Mesothelial cell of epicardium (in vitro differentiated cells): ENCODE results near the gene ZNF662. TPM values are rescaled to one million over a fixed set of nuclear protein-coding genes. Genes with fewer than 3 reads are reported as not detected.

Source experiments
- DNase-seq, 2 experiments: peaks; one replicate each; pipeline ENCODE4 v3.0.0; 2021; ENCODE audit warnings: low spot score in 2 of 2; ENCODE audit not compliant: unreplicated experiment in 2 of 2
- H3K27ac Mint-ChIP-seq: 2 replicates; pipeline ENCODE4 v1.8.0; 2021; ENCODE audit warnings: mixed read lengths
- H3K27me3 Mint-ChIP-seq: 2 replicates; pipeline ENCODE4 v1.8.0; 2021; ENCODE audit warnings: low read depth, mixed read lengths
- H3K36me3 Mint-ChIP-seq: 2 replicates; pipeline ENCODE4 v1.8.0; 2021; ENCODE audit warnings: mixed read lengths
- H3K4me1 Mint-ChIP-seq: 2 replicates; pipeline ENCODE4 v1.8.0; 2021; ENCODE audit warnings: mixed read lengths
- H3K4me3 Mint-ChIP-seq: 2 replicates; pipeline ENCODE4 v1.8.0; 2021; ENCODE audit warnings: mild to moderate bottlenecking, moderate library complexity, mixed read lengths
- H3K9me3 Mint-ChIP-seq: 2 replicates; pipeline ENCODE4 v1.8.0; 2021; ENCODE audit warnings: mixed read lengths
- CTCF ChIP-seq: fragments of 200-600 bp; sonication (generic); IDR thresholded peaks from one replicate; pipeline ENCODE4 v1.5.0; 2021; ENCODE audit warnings: antibody characterized with exemption; ENCODE audit not compliant: unreplicated experiment
- total RNA-seq: library from RNA; stranded (reverse); gene quantifications from 3 replicates; pipeline ENCODE4 v1.2.1, GENCODE V29; 2021

Gene ZNF662
- total RNA-seq, 1 donor from 2014 or later: 0.45 TPM

DNA sequence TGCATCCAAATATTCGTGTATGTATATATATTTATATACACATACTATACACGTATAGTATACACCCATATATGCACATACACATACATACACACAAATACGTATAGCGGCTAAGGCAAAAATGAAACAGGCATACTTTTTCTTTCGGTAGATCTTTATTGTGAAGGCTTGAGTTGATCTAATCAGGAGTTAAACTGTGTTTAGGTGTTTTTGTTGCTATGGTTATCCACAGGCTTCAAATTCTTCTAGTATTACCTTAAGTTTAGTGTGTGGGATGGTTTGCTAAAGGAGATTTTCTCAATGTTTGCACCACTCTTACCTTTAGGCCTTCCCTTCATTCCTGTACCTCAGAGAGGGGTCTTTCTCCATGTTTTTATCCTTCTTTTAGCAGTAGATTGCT is 28.2 kb downstream of the ZNF662 start:
- TF ChIP-seq CTCF: no peak
- Mint-ChIP-seq H3K9me3 (no peaks in the 10 kb centered on the region), H3K4me3 (no peak overlapping the region), H3K27ac (no peak overlapping the region), H3K36me3 (no peaks in the 10 kb centered on the region), H3K4me1 (peaks cover 9% of the 10 kb centered on the region), H3K27me3 (peaks cover 19% of the 10 kb centered on the region)
- no peak for DNase-seq

GRCh38 chr3:42934910-42935309 is 29.0 kb downstream of the ZNF662 start:
- H3K36me3 Mint-ChIP-seq: no peaks in the 10 kb centered on the region
- no peak overlapping the region for H3K4me3 Mint-ChIP-seq
- TF ChIP-seq CTCF: no peak
- H3K27ac Mint-ChIP-seq: no peak overlapping the region
- no peaks in the 10 kb centered on the region for H3K9me3 Mint-ChIP-seq
- H3K4me1 Mint-ChIP-seq: peaks cover 9% of the 10 kb centered on the region
- DNase-seq: no peak
- peaks cover 23% of the 10 kb centered on the region for H3K27me3 Mint-ChIP-seq

DNA sequence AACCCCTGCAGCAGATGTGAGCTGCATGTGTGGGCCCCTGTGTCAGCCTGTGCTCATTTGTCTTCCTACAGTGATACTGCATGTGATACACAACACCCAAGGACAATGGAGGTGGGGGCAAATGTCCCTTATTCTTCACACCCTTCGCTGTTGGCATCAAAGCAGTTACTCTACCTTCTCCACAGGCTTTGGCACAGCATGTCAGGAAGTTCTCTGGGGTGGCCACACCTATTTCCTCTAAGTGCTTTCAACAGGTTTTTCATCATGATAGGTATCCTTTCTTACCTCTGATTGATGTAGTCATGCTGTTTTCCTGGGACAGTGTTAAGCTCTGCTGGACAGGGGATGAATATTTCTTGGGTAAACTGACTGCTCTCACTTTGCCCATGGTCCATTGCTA is 29.5 kb downstream of the ZNF662 start:
- H3K4me1 Mint-ChIP-seq: peaks cover 9% of the 10 kb centered on the region
- H3K27me3 Mint-ChIP-seq: peaks cover 24% of the 10 kb centered on the region
- no peak for DNase-seq
- no peak overlapping the region for H3K4me3 Mint-ChIP-seq
- H3K9me3 Mint-ChIP-seq: no peaks in the 10 kb centered on the region
- H3K27ac Mint-ChIP-seq: no peak overlapping the region
- TF ChIP-seq CTCF: no peak
- no peaks in the 10 kb centered on the region for H3K36me3 Mint-ChIP-seq

GRCh38 chr3:42936157-42936981 is 30.4 kb downstream of the ZNF662 start:
- TF ChIP-seq CTCF: no peak
- no peak for DNase-seq
- no peaks in the 10 kb centered on the region for H3K9me3 Mint-ChIP-seq
- no peaks in the 10 kb centered on the region for H3K36me3 Mint-ChIP-seq
- H3K4me3 Mint-ChIP-seq: no peak overlapping the region
- H3K27ac Mint-ChIP-seq: no peak overlapping the region
- peaks cover 9% of the 10 kb centered on the region for H3K4me1 Mint-ChIP-seq
- peaks cover 21% of the 10 kb centered on the region for H3K27me3 Mint-ChIP-seq

- no peak overlapping the region for H3K4me3 Mint-ChIP-seq
- no peaks in the 10 kb centered on the region for H3K36me3 Mint-ChIP-seq
- DNase-seq: no peak
- H3K4me1 Mint-ChIP-seq: peaks cover 9% of the 10 kb centered on the region
- H3K27ac Mint-ChIP-seq: no peak overlapping the region
- no peaks in the 10 kb centered on the region for H3K9me3 Mint-ChIP-seq
- no peak for TF ChIP-seq CTCF
- peaks cover 25% of the 10 kb centered on the region for H3K27me3 Mint-ChIP-seq
Observed at GRCh38 chr3:42937334-42937733, 31.4 kb downstream of the ZNF662 start.
